ENCODE data around the gene VAV1. TPM values are rescaled to one million over a fixed set of nuclear protein-coding genes. Genes with fewer than 3 reads are reported as not detected.

VAV1 gene
- total and polyA plus RNA-seq, 2 of the 8 experiments (the other 6 are each of a cell fraction or from before 2014, with no cell fraction given) = 0.21 to 0.22 TPM

DNA sequence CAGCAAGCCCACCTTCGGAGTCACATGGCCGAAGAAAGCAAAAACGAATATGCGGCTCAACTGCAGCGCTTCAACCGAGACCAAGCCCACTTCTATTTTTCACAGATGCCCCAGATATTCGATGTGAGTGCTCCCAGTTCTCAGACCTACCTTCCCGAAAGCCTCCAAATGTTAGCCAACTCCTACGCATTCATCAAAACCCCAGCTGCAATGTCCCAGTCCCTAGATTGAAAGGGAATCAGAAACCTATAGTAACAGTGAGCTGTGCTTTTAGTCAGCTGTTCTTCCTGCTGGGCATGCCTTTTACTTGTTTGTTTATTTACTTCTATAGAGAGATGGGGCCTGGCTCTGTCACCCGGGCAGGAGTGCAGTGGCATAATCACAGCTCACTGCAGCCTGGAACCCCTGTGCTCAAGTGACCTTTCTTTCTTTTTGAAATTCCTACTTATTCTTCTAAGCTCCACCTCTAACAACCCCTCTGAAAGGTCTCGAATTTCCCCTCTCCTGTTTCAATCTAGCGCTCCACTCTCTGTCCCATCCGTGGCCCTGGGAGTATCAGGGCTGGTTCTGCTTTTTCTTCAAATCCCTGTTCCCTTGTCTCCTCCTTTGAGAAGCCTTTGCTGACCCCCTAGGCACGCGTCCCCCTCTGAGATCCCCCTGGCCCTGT lies 28.7 kb upstream of the VAV1 start:
- ChIA-PET CTCF (ENCODE audit: partially characterized antibody) (interaction anchor here (1.1 kb wide), 1 partner anchor 28 kb away, joined by 3 read pairs; no protein-coding TSS in a partner anchor), POLR2A (ENCODE audit: partially characterized antibody) (interaction anchor here (0.8 to 9.7 kb wide), 4 partner anchors 8 to 320 kb away, joined by 3 to 110 read pairs (median 4); no protein-coding TSS in a partner anchor)
- Histone ChIP-seq H2BK120ac (replicated peaks; ENCODE audit: low read depth, low read length) (no peak overlapping the region), H3K4me1 (replicated peaks in 1 of 4; ENCODE audit: control insufficient read depth in 3 of 4, insufficient read depth in 4 of 4, low read length in 3 of 4) (peaks cover 0 to 20% (median 14%) of the 10 kb centered on the region in 4 experiments; a peak in 6 of 7 replicates), H3K14ac (ENCODE audit: insufficient read length) (no peak overlapping the region), H3K27ac (ENCODE audit: low read depth, low read length) (peak overlapping the region; percentile 22; the same call in 1 of the 2 replicates), H3K4me2 (ENCODE audit: insufficient read depth in 1 of 2, low read depth in 2 of 2, low read length in 2 of 2) (peak overlapping the region; percentile 2 to 38; a peak in 2 of 4 replicates), H3K23me2 (ENCODE audit: low read depth, low read length) (peaks cover 14% of the 10 kb centered on the region), H2AFZ (ENCODE audit: low read length) (no peak overlapping the region), H3K56ac (replicated peaks; ENCODE audit: insufficient read length, low read depth, low read length) (no peak overlapping the region), H4K8ac (ENCODE audit: extremely low read depth, insufficient read depth, low read length) (no peak overlapping the region), H3K9me3 (ENCODE audit: insufficient read depth in 2 of 2, low read depth in 1 of 2, low read length in 1 of 2) (no peaks in the 10 kb centered on the region), H3K18ac (ENCODE audit: extremely low read depth, low read length) (no peak overlapping the region), H4K91ac (replicated peaks; ENCODE audit: insufficient read length, low read length) (no peak overlapping the region), H3K27me3 (replicated peaks in 1 of 4; ENCODE audit: control insufficient read depth in 3 of 4, extremely low read depth in 1 of 4, insufficient read depth in 3 of 4, low read length in 3 of 4) (no peaks in the 10 kb centered on the region), H3K23ac (ENCODE audit: insufficient read length) (no peak overlapping the region), H4K5ac (ENCODE audit: insufficient read length, low read depth, low read length) (no peak overlapping the region), H3K79me2 (ENCODE audit: control insufficient read depth in 1 of 2, insufficient read depth in 2 of 2, low read length in 2 of 2) (peaks cover 0 to 13% of the 10 kb centered on the region in 2 experiments; a peak in 1 of 4 replicates), H2BK5ac (ENCODE audit: low read depth, low read length) (peak overlapping the region; percentile 71), H2AK5ac (ENCODE audit: low read depth, low read length) (no peak overlapping the region), H2BK15ac (ENCODE audit: low read length) (no peak overlapping the region), H3K9ac (replicated peaks in 1 of 4; ENCODE audit: extremely low read depth in 1 of 4, low read depth in 3 of 4, low read length in 3 of 4) (no peak overlapping the region), H3K4ac (replicated peaks; ENCODE audit: insufficient read length, low read depth, low read length) (no peak overlapping the region), H3K4me3 (ENCODE audit: extremely low read depth in 1 of 4, insufficient read depth in 2 of 4, low read depth in 3 of 4, low read length in 4 of 4) (no peak overlapping the region), H3K79me1 (ENCODE audit: low read depth, low read length) (peaks cover 5% of the 10 kb centered on the region), H3K36me3 (ENCODE audit: control insufficient read depth in 2 of 4, insufficient read depth in 4 of 4, low read length in 3 of 4) (peaks cover 20 to 64% (median 36%) of the 10 kb centered on the region in 4 experiments), H2BK20ac (ENCODE audit: low read length) (no peak overlapping the region), H4K20me1 (replicated peaks in 1 of 2; ENCODE audit: control insufficient read depth in 1 of 2, insufficient read depth in 2 of 2, low read length in 2 of 2) (peaks cover 0 to 5% of the 10 kb centered on the region in 2 experiments), H2BK12ac (ENCODE audit: low read depth, low read length) (no peak overlapping the region)
- FAIRE-seq (no peak), DNase-seq (ENCODE audit: low read depth in 1 of 2, low spot score in 2 of 2) (no peak)
- 82% methylated on average over 13 of the region's 15 CpGs; no CpG with 5 or more reads in 1 of the 2 experiments for WGBS, 2 experiments (ENCODE audit: extremely low coverage in 1 of 2, insufficient coverage in 1 of 2, insufficient read length in 1 of 2, insufficient replicate concordance in 2 of 2, low coverage in 1 of 2, low lambda C conversion rate in 2 of 2, missing lambda C conversion rate in 1 of 2)
- TF ChIP-seq ZNF274 (IDR thresholded peaks at IDR 0.05; ENCODE audit: borderline replicate concordance, extremely low read depth, low read length) = no peak
- TF ChIP-seq, protein P1, sequence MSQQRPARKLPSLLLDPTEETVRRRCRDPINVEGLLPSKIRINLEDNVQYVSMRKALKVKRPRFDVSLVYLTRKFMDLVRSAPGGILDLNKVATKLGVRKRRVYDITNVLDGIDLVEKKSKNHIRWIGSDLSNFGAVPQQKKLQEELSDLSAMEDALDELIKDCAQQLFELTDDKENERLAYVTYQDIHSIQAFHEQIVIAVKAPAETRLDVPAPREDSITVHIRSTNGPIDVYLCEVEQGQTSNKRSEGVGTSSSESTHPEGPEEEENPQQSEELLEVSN (IDR thresholded peaks at IDR 0.05) = no peak
- no peak for TF ChIP-seq SRF (IDR thresholded peaks at IDR 0.05; ENCODE audit: low read depth, low read length)
- no peak for TF ChIP-seq TAF7 (optimal IDR thresholded peaks at IDR 0.05; ENCODE audit: borderline replicate concordance, low read depth, low read length)
- TF ChIP-seq, protein P2, sequence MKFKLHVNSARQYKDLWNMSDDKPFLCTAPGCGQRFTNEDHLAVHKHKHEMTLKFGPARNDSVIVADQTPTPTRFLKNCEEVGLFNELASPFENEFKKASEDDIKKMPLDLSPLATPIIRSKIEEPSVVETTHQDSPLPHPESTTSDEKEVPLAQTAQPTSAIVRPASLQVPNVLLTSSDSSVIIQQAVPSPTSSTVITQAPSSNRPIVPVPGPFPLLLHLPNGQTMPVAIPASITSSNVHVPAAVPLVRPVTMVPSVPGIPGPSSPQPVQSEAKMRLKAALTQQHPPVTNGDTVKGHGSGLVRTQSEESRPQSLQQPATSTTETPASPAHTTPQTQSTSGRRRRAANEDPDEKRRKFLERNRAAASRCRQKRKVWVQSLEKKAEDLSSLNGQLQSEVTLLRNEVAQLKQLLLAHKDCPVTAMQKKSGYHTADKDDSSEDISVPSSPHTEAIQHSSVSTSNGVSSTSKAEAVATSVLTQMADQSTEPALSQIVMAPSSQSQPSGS (IDR thresholded peaks at IDR 0.05; ENCODE audit: low read length) = no peak
- no peak for TF ChIP-seq NRF1 (IDR thresholded peaks at IDR 0.05; ENCODE audit: low read depth, low read length)

All from H1 (cell line).